Measurements from ENCODE around the gene TCERG1L.

DNA sequence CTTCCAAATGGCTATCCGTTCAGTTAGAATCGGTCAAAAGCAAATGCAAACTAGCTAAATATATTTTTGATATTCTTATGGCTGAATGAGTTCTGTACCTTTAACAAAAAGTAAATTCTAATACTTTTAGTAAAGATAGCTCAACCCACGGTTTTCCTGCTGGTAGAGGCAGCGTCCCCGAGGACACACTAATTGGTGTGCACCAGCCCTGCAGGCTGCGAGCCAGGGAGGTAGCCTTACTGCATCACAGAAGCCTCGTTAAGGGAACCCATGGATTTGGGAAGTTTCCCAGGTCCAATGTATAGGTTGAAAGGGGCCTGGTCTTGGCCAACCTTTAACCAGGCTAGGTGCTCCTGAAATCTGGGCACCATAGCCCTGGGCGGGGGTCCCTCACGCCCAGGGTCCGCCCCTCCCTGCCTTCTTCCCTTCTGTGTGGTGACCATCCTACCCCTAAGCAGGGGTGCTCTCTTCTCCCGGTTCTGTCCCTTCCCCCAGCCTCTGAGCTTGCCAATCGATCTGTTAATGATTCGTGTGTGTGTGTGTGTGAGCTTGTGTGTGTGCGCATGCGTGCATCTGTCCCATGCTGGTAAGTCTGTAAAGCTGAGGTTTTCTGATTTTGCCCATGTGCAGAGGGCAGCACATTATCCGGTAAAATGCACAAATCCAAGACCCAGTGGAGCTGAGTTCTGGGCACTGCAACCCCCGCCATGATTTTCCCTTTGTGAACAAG, 191.7 kb downstream of the TCERG1L start:
- TF ChIP-seq POLR2A (IDR thresholded peaks at IDR 0.05), result no peak
- TF ChIP-seq, protein P1, sequence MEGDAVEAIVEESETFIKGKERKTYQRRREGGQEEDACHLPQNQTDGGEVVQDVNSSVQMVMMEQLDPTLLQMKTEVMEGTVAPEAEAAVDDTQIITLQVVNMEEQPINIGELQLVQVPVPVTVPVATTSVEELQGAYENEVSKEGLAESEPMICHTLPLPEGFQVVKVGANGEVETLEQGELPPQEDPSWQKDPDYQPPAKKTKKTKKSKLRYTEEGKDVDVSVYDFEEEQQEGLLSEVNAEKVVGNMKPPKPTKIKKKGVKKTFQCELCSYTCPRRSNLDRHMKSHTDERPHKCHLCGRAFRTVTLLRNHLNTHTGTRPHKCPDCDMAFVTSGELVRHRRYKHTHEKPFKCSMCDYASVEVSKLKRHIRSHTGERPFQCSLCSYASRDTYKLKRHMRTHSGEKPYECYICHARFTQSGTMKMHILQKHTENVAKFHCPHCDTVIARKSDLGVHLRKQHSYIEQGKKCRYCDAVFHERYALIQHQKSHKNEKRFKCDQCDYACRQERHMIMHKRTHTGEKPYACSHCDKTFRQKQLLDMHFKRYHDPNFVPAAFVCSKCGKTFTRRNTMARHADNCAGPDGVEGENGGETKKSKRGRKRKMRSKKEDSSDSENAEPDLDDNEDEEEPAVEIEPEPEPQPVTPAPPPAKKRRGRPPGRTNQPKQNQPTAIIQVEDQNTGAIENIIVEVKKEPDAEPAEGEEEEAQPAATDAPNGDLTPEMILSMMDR (IDR thresholded peaks at IDR 0.05), result no peak
